Vagina (tissue), 2 donors: Measurements from ENCODE around the gene PLD3. TPM values are rescaled to one million over a fixed set of nuclear protein-coding genes. Genes with fewer than 3 reads are reported as not detected.
A peak's percentile ranks its signal among the peaks of the same experiment; 100 is the strongest.

ENCODE experiments used
- DNase-seq, 2 donors: peaks; one replicate each; pipeline ENCODE4 v3.0.0-alpha.2; 2017; ENCODE audit errors: extremely low spot score in 2 of 2
- H3K27ac ChIP-seq: fragments of 200-600 bp; sonication (generic); one replicate; pipeline ENCODE4 v1.5.1; 2019
- H3K27me3 ChIP-seq: fragments of 200-600 bp; sonication (generic); one replicate; pipeline ENCODE4 v1.5.1; 2019
- H3K36me3 ChIP-seq, 2 donors: fragments of 200-600 bp; sonication (generic); one replicate each; pipeline ENCODE4 v1.5.1; 2017 to 2019
- H3K4me1 ChIP-seq: fragments of 200-600 bp; sonication (generic); one replicate; pipeline ENCODE4 v1.5.1; 2019
- H3K4me3 ChIP-seq, 2 donors: fragments of 200-600 bp; sonication (generic); 1 replicate in 1 of 2; 2 replicates in 1 of 2; pipeline ENCODE4 v1.5.1; 2016 to 2019
- H3K9me3 ChIP-seq: fragments of 200-600 bp; sonication (generic); one replicate; pipeline ENCODE4 v1.5.1; 2019
- CTCF ChIP-seq, 3 experiments: fragments of 450-650 bp in 2 of 3; fragments of 200-600 bp in 1 of 3; sonication (generic) in 1 of 3; IDR thresholded peaks; one replicate each; pipeline ENCODE4 v1.5.1; 2017 to 2019; ENCODE audit warnings: antibody characterized with exemption in 3 of 3, mild to moderate bottlenecking in 2 of 3, moderate library complexity in 2 of 3
- POLR2A ChIP-seq, 2 donors: fragments of 450-650 bp; IDR thresholded peaks; one replicate each; pipeline ENCODE4 v1.6.1; 2017; ENCODE audit warnings: antibody characterized with exemption in 2 of 2, mild to moderate bottlenecking in 2 of 2, moderate library complexity in 2 of 2
- POLR2AphosphoS5 ChIP-seq, 2 donors: sonication (generic); formaldehyde crosslinking; IDR thresholded peaks; one replicate each; pipeline ENCODE4 v1.9.0; 2017; ENCODE audit warnings: antibody characterized with exemption in 2 of 2, mild to moderate bottlenecking in 2 of 2, low read depth in 1 of 2; ENCODE audit not compliant: insufficient read depth in 1 of 2
- intact Hi-C: fragments of 100-400 bp; cut with DNase I; formaldehyde crosslinking; loops from one replicate; pipeline ENCODE4 v1.15.1; 2023
- total RNA-seq: library from RNA; depleted of rRNA; stranded (reverse); fragments of >200 nt; gene quantifications from one replicate; pipeline ENCODE4 v1.2.3, GENCODE V29; 2016

Gene PLD3
- total RNA-seq, 1 donor from 2014 or later: 177 TPM

DNA sequence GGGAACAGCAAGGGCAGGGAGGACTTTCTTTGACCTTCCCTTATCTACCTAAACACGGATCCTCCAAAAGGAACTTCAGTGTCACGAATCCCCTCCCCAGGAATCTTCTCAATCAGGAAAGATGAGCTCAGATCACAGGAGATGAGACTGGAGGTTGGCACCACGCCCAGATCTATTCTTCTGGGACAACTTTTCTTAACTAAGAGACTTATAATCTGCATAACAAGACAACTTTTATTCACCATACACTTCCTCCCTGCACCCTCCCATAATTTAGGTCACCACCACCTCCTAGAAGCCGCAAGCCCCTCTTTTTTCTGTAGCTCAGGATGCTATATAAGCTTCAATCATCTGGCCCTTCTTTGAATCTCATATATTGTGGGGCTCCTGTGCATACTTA lies 44.2 kb upstream of the PLD3 start:
- Histone ChIP-seq H3K36me3 (no peaks in the 10 kb centered on the region), H3K9me3 (no peaks in the 10 kb centered on the region), H3K27ac (no peak overlapping the region), H3K4me1 (no peaks in the 10 kb centered on the region), H3K27me3 (no peaks in the 10 kb centered on the region), H3K4me3 (no peak overlapping the region)
- intact Hi-C loops: no loop called here
- TF ChIP-seq POLR2A (IDR thresholded peaks at IDR 0.05) (no peak), CTCF (IDR thresholded peaks at IDR 0.05) (no peak), POLR2AphosphoS5 (IDR thresholded peaks at IDR 0.05; ENCODE audit: insufficient read depth in 1 of 2, low read depth in 1 of 2) (no peak)
- no peak for DNase-seq

DNA sequence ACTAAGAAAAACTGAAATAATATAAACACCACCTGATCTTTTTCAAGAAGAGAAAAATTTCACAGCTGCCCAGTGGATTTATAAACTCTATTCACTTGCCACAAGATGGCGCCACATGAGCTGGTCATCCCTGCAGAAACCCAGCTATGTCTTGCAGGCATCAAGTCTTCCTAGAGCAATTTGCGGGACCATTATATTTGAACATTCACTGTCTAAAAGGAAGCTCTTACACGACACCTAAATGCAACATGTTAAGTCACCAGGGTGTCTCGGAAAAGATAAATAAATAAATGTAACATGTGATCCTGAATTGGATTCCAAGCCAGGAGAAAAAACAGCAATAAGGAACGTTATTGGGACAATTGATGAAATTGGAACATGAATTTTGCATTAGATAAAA lies 43.1 kb upstream of the PLD3 start:
- TF ChIP-seq POLR2A (IDR thresholded peaks at IDR 0.05): no peak
- TF ChIP-seq CTCF (IDR thresholded peaks at IDR 0.05): peak; percentile 51 to 66 (median 60)
- TF ChIP-seq POLR2AphosphoS5 (IDR thresholded peaks at IDR 0.05; ENCODE audit: insufficient read depth in 1 of 2, low read depth in 1 of 2): peak in 1 of 2 donors; percentile 54
- H3K27ac ChIP-seq: no peak overlapping the region
- intact Hi-C loops: no loop called here

DNA sequence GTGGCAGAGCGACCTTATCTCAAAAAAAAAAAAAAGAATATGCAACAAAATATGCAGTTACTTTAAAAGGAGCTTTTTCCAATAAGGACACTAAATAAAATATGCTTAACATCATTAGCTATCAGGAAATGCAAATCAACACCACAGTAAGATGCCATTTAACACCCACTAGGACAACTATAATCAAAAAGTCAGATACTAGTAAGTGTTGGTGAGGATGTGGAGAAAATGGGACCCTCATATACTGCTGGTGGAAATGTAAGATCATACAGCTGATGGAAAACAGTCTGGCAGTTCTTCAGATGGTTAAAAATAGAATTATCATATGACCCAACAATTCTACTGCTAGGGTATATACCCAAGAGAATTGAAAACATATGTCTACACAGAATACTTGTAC lies 38.8 kb upstream of the PLD3 start:
- Histone ChIP-seq H3K4me1 (no peaks in the 10 kb centered on the region), H3K9me3 (no peaks in the 10 kb centered on the region), H3K27ac (no peak overlapping the region), H3K36me3 (no peaks in the 10 kb centered on the region), H3K4me3 (no peak overlapping the region), H3K27me3 (no peaks in the 10 kb centered on the region)
- no peak for DNase-seq
- intact Hi-C loops: no loop called here
- TF ChIP-seq POLR2A (IDR thresholded peaks at IDR 0.05) (no peak), CTCF (IDR thresholded peaks at IDR 0.05) (no peak), POLR2AphosphoS5 (IDR thresholded peaks at IDR 0.05; ENCODE audit: insufficient read depth in 1 of 2, low read depth in 1 of 2) (no peak)

More for the DNA sequence above, 43.1 kb upstream of the PLD3 start:
- Histone ChIP-seq H3K27me3 (no peaks in the 10 kb centered on the region), H3K4me3 (no peak overlapping the region), H3K36me3 (no peaks in the 10 kb centered on the region), H3K4me1 (no peaks in the 10 kb centered on the region), H3K9me3 (no peaks in the 10 kb centered on the region)
- no peak for DNase-seq

- Histone ChIP-seq H3K36me3 (no peaks in the 10 kb centered on the region), H3K4me3 (no peak overlapping the region), H3K9me3 (no peaks in the 10 kb centered on the region), H3K4me1 (no peaks in the 10 kb centered on the region), H3K27ac (no peak overlapping the region), H3K27me3 (no peaks in the 10 kb centered on the region)
- DNase-seq: no peak
- intact Hi-C loops: no loop called here
- TF ChIP-seq CTCF (IDR thresholded peaks at IDR 0.05) (no peak), POLR2AphosphoS5 (IDR thresholded peaks at IDR 0.05; ENCODE audit: insufficient read depth in 1 of 2, low read depth in 1 of 2) (no peak), POLR2A (IDR thresholded peaks at IDR 0.05) (no peak)
These were observed 36.0 kb upstream of the PLD3 start for GRCh38 chr19:40312533-40312932.

DNA sequence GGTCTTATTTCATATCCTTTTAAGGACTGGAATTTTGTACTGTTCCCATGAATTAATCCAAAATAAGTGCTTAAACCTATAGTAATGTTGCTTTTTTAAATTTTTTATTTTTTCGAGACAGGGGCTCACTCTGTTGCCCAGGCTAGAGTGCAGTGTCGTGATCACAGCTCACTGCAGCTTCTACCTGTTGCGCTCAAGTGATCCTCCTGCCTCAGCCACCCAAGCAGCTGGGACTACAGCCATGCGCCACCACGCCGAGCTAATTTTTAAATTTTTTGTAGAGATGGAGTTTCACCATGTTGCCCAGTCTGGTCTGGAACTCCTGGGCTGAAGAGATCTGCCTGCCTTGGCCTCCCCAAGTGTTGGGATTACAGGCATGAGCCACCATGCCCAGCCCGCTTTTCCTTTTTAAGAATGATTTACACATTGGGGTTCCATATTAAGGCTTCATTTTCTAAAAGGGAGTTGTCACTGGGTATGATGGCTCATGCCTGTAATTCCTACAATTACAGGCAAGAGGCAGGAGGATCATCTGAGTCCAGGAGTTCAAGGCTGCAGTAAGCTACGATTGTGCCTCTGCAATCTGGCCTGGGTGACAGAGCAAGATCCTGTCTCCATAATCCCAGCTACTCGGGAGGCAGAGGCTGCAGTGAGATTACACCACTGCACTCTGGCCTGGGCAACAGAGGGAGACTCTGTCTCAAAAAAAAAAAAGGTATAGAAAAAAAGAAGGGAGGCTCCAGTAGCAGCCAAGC lies 35.1 kb upstream of the PLD3 start:
- DNase-seq: no peak
- no peaks in the 10 kb centered on the region for H3K4me1 ChIP-seq
- H3K36me3 ChIP-seq: no peaks in the 10 kb centered on the region
- no peaks in the 10 kb centered on the region for H3K9me3 ChIP-seq
- H3K4me3 ChIP-seq: no peak overlapping the region
- H3K27me3 ChIP-seq: no peaks in the 10 kb centered on the region
- no peak for TF ChIP-seq POLR2A (IDR thresholded peaks at IDR 0.05)
- no peak overlapping the region for H3K27ac ChIP-seq
- intact Hi-C loops: no loop called here
